HepG2 (cell line): Measurements from ENCODE around the gene ADCY7. TPM values are rescaled to one million over a fixed set of nuclear protein-coding genes. Genes with fewer than 3 reads are reported as not detected.
A peak's percentile ranks its signal among the peaks of the same experiment; 100 is the strongest.

ENCODE experiments used
- ASH2L ChIP-seq: fragments of 300-600, 200-600 bp; sonication (generic); IDR thresholded peaks from 2 replicates; pipeline ENCODE4 v1.7.0; 2017; ENCODE audit warnings: low read depth, mild to moderate bottlenecking, moderate library complexity, mixed read lengths, low read length; ENCODE audit not compliant: insufficient read length
- ATF7-NPFF ChIP-seq: sonication (generic); formaldehyde crosslinking; IDR thresholded peaks from 2 replicates; pipeline ENCODE4 v1.8.1; 2023; ENCODE audit warnings: mild to moderate bottlenecking, low read depth, missing genetic modification reagents, moderate library complexity
- BCL6 ChIP-seq: IDR thresholded peaks from 2 replicates; pipeline ENCODE4 v1.6.1; 2016; ENCODE audit warnings: missing genetic modification reagents, missing compliant biosample characterization
- CHD2 ChIP-seq: IDR thresholded peaks from 2 replicates; pipeline ENCODE4 v1.6.1; 2011; ENCODE audit warnings: low read depth, low read length, improper control_type of control experiment
- RBM22 ChIP-seq: fragments of 200-400 bp; formaldehyde crosslinking; optimal IDR thresholded peaks from 2 replicates; pipeline ENCODE3; 2017; ENCODE audit warnings: mild to moderate bottlenecking, low read length, moderate library complexity
- SOX5 ChIP-seq: IDR thresholded peaks from 2 replicates; pipeline ENCODE4 v1.6.1; 2016; ENCODE audit warnings: borderline replicate concordance
- YEATS4 ChIP-seq: sonication (generic); formaldehyde crosslinking; IDR thresholded peaks from 2 replicates; pipeline ENCODE4 v1.4.0; 2020; ENCODE audit warnings: missing genetic modification reagents, borderline replicate concordance
- ZBTB10 ChIP-seq: sonication (generic); formaldehyde crosslinking; IDR thresholded peaks from 2 replicates; pipeline ENCODE4 v1.4.0; 2020; ENCODE audit warnings: missing genetic modification reagents, borderline replicate concordance
- ZNF781 ChIP-seq: sonication (generic); formaldehyde crosslinking; IDR thresholded peaks from 2 replicates; pipeline ENCODE4 v1.5.1; 2020; ENCODE audit warnings: borderline replicate concordance, mild to moderate bottlenecking, missing genetic modification reagents; ENCODE audit errors: not compliant biosample characterization
- ZNF850 ChIP-seq: sonication (generic); formaldehyde crosslinking; conservative IDR thresholded peaks from 2 replicates; pipeline ENCODE4 v1.9.0; 2021; ENCODE audit warnings: mild to moderate bottlenecking, missing genetic modification reagents
- polyA plus RNA-seq, 8 experiments: library from polyadenylated mRNA; depleted of rRNA in 3 of 8; stranded (reverse) in 7 of 8; unstranded in 1 of 8; fragments of >200 nt; fragmentation: Illumina TruSeq in 4 of 8; extraction: Trizol in 4 of 8; gene quantifications; 2 replicates each; pipeline versions ENCODE4 v1.2.1 to v1.2.3, GENCODE V29; 2011 to 2016; ENCODE audit warnings: low read depth in 4 of 8, missing spikeins in 1 of 8, mixed read lengths in 1 of 8; ENCODE audit not compliant: insufficient read depth in 1 of 8
- total RNA-seq, 5 experiments: library from RNA; depleted of rRNA; stranded (reverse); fragments of >200 nt; fragmentation: Illumina TruSeq; extraction: Trizol; gene quantifications; 2 replicates each; pipeline ENCODE4 v1.2.3, GENCODE V29; 2016; ENCODE audit warnings: low read depth in 1 of 5
- TF ChIP-seq, protein P1 (sequence below): IDR thresholded peaks from 2 replicates; pipeline ENCODE4 v1.6.1; 2016; ENCODE audit warnings: low read depth, missing genetic modification reagents, missing compliant biosample characterization
- TF ChIP-seq, protein P2 (sequence below): IDR thresholded peaks from 2 replicates; pipeline ENCODE4 v1.6.1; 2016; ENCODE audit warnings: low read depth
- TF ChIP-seq, protein P3 (sequence below): sonication (generic); formaldehyde crosslinking; IDR thresholded peaks from 2 replicates; pipeline ENCODE4 v1.4.0; 2020; ENCODE audit warnings: missing genetic modification reagents
- TF ChIP-seq, protein P4 (sequence below): sonication (generic); formaldehyde crosslinking; IDR thresholded peaks from 2 replicates; pipeline ENCODE4 v1.5.0; 2020; ENCODE audit warnings: missing genetic modification reagents

The ADCY7 gene
- total and polyA plus RNA-seq, 2 of the 13 experiments (the other 11 are each of a cell fraction or from before 2014, with no cell fraction given) = 2.2 to 4.3 TPM

DNA sequence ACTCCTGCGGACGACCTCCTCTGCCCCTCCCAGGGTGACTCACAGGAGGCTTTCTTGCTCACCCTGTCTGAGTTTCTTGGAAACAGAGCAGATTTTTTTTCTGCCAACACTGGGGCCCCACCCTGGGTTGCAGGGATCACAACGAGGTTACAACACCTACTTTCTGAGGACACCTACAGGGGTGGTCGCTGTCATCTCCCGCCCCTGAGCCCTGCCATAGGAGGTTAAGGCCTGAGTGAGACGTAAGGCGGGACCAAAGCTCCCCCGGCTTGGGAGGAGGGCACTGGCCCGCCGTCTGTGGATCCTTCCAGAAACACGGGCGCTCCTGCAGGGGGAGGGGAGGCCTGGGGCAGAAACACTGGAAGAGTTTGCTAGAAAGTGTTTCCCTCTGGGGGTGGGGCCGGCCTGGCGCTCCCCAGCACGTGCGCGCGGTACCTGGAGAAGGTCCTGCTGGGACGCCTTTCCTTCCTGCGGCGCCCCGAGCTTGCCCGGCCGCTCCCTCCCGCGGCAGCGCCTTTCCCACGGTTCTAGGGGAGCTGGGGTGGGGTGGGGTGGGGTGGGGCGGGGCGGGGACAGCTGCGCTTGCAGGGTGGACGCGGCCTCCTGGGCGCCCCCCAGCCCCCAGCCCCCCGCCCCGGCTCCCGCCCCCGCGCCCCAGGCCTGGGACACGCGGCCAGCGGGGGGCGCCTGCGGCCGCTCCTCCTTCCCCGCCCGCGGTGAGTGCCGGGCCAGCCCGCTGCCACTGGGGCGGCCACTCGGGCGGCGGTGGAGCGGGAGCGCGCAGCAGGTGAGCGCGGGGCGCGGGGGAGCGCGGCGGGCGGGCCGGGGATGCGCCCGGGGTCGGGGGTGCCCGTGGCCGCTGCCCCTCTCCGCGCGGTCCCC lies 20.7 kb upstream of the ADCY7 start (continued):
- TF ChIP-seq, protein P1, sequence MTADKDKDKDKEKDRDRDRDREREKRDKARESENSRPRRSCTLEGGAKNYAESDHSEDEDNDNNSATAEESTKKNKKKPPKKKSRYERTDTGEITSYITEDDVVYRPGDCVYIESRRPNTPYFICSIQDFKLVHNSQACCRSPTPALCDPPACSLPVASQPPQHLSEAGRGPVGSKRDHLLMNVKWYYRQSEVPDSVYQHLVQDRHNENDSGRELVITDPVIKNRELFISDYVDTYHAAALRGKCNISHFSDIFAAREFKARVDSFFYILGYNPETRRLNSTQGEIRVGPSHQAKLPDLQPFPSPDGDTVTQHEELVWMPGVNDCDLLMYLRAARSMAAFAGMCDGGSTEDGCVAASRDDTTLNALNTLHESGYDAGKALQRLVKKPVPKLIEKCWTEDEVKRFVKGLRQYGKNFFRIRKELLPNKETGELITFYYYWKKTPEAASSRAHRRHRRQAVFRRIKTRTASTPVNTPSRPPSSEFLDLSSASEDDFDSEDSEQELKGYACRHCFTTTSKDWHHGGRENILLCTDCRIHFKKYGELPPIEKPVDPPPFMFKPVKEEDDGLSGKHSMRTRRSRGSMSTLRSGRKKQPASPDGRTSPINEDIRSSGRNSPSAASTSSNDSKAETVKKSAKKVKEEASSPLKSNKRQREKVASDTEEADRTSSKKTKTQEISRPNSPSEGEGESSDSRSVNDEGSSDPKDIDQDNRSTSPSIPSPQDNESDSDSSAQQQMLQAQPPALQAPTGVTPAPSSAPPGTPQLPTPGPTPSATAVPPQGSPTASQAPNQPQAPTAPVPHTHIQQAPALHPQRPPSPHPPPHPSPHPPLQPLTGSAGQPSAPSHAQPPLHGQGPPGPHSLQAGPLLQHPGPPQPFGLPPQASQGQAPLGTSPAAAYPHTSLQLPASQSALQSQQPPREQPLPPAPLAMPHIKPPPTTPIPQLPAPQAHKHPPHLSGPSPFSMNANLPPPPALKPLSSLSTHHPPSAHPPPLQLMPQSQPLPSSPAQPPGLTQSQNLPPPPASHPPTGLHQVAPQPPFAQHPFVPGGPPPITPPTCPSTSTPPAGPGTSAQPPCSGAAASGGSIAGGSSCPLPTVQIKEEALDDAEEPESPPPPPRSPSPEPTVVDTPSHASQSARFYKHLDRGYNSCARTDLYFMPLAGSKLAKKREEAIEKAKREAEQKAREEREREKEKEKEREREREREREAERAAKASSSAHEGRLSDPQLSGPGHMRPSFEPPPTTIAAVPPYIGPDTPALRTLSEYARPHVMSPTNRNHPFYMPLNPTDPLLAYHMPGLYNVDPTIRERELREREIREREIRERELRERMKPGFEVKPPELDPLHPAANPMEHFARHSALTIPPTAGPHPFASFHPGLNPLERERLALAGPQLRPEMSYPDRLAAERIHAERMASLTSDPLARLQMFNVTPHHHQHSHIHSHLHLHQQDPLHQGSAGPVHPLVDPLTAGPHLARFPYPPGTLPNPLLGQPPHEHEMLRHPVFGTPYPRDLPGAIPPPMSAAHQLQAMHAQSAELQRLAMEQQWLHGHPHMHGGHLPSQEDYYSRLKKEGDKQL = no peak
- no peak for TF ChIP-seq CHD2
- TF ChIP-seq, protein P2, sequence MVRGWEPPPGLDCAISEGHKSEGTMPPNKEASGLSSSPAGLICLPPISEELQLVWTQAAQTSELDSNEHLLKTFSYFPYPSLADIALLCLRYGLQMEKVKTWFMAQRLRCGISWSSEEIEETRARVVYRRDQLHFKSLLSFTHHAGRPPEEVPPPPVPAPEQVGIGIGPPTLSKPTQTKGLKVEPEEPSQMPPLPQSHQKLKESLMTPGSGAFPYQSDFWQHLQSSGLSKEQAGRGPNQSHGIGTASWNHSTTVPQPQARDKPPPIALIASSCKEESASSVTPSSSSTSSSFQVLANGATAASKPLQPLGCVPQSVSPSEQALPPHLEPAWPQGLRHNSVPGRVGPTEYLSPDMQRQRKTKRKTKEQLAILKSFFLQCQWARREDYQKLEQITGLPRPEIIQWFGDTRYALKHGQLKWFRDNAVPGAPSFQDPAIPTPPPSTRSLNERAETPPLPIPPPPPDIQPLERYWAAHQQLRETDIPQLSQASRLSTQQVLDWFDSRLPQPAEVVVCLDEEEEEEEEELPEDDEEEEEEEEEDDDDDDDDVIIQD (CRISPR knock-in tag) = no peak
- TF ChIP-seq, protein P3, sequence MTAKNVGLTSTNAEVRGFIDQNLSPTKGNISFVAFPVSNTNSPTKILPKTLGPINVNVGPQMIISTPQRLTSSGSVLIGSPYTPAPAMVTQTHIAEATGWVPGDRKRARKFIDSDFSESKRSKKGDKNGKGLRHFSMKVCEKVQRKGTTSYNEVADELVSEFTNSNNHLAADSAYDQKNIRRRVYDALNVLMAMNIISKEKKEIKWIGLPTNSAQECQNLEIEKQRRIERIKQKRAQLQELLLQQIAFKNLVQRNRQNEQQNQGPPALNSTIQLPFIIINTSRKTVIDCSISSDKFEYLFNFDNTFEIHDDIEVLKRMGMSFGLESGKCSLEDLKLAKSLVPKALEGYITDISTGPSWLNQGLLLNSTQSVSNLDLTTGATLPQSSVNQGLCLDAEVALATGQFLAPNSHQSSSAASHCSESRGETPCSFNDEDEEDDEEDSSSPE = no peak
- TF ChIP-seq ZNF850 (CRISPR knock-in tag) = no peak
- TF ChIP-seq BCL6 (CRISPR knock-in tag) = 0 out of 2 replicates have a peak, but pooled peaks have one; percentile 49
- TF ChIP-seq YEATS4 (CRISPR knock-in tag) = 0 out of 2 replicates have a peak, but pooled peaks have one; percentile 31
- TF ChIP-seq, protein P4, sequence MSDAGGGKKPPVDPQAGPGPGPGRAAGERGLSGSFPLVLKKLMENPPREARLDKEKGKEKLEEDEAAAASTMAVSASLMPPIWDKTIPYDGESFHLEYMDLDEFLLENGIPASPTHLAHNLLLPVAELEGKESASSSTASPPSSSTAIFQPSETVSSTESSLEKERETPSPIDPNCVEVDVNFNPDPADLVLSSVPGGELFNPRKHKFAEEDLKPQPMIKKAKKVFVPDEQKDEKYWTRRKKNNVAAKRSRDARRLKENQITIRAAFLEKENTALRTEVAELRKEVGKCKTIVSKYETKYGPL (CRISPR knock-in tag) = no peak
- TF ChIP-seq ASH2L = peak; percentile 8
- TF ChIP-seq ZNF781 (CRISPR knock-in tag) = no peak
- 0 out of 2 replicates have a peak, but pooled peaks have one; percentile 27 for TF ChIP-seq ATF7-NPFF (CRISPR knock-in tag)
- TF ChIP-seq RBM22 = no peak
- no peak for TF ChIP-seq SOX5 (CRISPR knock-in tag)
- TF ChIP-seq ZBTB10 (CRISPR knock-in tag) = peak; percentile 26; the same call in 1 of the 2 replicates
